ENCODE data around the gene HBQ1.
A peak's percentile ranks its signal among the peaks of the same experiment; 100 is the strongest.

Gene HBQ1

DNA sequence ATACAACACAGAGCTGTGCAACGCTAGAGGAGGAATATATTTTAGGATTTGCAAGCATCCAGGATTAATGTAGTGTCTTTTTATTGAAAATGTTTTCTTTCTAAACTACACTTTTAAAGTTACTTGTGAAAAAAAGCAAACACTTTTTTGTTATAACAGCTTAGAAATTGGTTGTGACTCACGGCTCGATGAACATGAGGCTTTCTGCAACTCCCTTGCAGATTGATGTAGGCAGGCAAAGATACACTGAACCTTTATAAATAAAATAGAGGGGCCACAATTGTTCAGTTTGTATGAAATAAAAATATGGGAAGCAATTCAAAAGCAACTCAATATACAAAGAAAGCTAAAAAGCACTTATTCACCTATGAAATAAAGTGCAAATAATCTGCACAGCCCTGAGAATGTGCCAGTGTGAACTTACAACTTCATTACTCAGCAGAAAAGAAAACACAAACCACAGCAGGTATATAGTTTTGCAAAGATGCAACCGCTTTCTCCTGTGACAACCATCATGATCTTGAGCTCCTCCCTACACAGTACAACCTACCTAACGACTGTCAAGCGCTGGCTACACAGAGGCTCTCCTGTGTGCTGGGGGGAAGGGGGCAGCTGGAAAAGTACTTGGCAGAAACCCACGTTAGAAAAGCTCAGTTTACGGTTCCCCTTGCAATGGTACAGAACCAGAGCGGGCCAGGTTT is 48.0 kb downstream of the HBQ1 start:
- DNase-seq = no peak
- no peak overlapping the region for H4K8ac ChIP-seq (ENCODE audit: low read length)
- H3K79me1 ChIP-seq (replicated peaks; ENCODE audit: low read length, poor library complexity, severe bottlenecking) = peaks cover 3% of the 10 kb centered on the region
- H3K23ac ChIP-seq (ENCODE audit: low read length in 2 of 2) = peak overlapping the region in 1 of 2 experiments; percentile 83
- H3K36me3 ChIP-seq (ENCODE audit: control insufficient read depth in 1 of 2, insufficient read depth in 2 of 2, low read depth in 1 of 2, low read length in 2 of 2) = peaks cover 23 to 39% of the 10 kb centered on the region in 2 experiments
- H3K4me2 ChIP-seq (ENCODE audit: low read length, poor library complexity, severe bottlenecking) = peak overlapping the region; percentile 75
- peak overlapping the region in 1 of 2 experiments; percentile 97 for H3K14ac ChIP-seq (ENCODE audit: low read length in 2 of 2)
- H2AK5ac ChIP-seq (ENCODE audit: low read length, severe bottlenecking) = peak overlapping the region; percentile 16
- peak overlapping the region; percentile 93 to 99 for H3K4ac ChIP-seq (ENCODE audit: low read depth in 1 of 2, low read length in 2 of 2)
- whole genome bisulfite sequencing = 33% methylated on average over 8 of the region's 9 CpGs
- peak overlapping the region; percentile 98 for H3K9ac ChIP-seq (ENCODE audit: low read length)
- no peak overlapping the region for H2BK120ac ChIP-seq (ENCODE audit: low read depth, low read length)
- H2BK12ac ChIP-seq (ENCODE audit: low read length in 2 of 2) = no peak overlapping the region
- H3K27ac ChIP-seq (ENCODE audit: low read length, poor library complexity, severe bottlenecking) = peak overlapping the region; percentile 64
- peak overlapping the region; percentile 78 to 90 for H3K18ac ChIP-seq (ENCODE audit: low read depth in 1 of 2, low read length in 2 of 2)
- H2BK15ac ChIP-seq (ENCODE audit: low read depth, poor library complexity, severe bottlenecking) = no peak overlapping the region
- H4K91ac ChIP-seq (ENCODE audit: low read length) = no peak overlapping the region
- H3K27me3 ChIP-seq (ENCODE audit: control insufficient read depth in 1 of 2, insufficient read depth in 1 of 2, low read length in 2 of 2) = no peaks in the 10 kb centered on the region
- no peak overlapping the region for H2BK5ac ChIP-seq (ENCODE audit: low read depth, low read length, poor library complexity, severe bottlenecking)
- H2AFZ ChIP-seq (ENCODE audit: low read depth, low read length) = peak overlapping the region; percentile 64
- H3K9me3 ChIP-seq (ENCODE audit: control insufficient read depth, low read length) = no peaks in the 10 kb centered on the region
- H3K4me3 ChIP-seq (ENCODE audit: insufficient read depth in 1 of 2, low read depth in 1 of 2, low read length in 2 of 2) = peak overlapping the region; percentile 90 to 99
- H3K4me1 ChIP-seq (ENCODE audit: control insufficient read depth, insufficient read depth, low read depth, low read length) = peaks cover 3% of the 10 kb centered on the region

DNA sequence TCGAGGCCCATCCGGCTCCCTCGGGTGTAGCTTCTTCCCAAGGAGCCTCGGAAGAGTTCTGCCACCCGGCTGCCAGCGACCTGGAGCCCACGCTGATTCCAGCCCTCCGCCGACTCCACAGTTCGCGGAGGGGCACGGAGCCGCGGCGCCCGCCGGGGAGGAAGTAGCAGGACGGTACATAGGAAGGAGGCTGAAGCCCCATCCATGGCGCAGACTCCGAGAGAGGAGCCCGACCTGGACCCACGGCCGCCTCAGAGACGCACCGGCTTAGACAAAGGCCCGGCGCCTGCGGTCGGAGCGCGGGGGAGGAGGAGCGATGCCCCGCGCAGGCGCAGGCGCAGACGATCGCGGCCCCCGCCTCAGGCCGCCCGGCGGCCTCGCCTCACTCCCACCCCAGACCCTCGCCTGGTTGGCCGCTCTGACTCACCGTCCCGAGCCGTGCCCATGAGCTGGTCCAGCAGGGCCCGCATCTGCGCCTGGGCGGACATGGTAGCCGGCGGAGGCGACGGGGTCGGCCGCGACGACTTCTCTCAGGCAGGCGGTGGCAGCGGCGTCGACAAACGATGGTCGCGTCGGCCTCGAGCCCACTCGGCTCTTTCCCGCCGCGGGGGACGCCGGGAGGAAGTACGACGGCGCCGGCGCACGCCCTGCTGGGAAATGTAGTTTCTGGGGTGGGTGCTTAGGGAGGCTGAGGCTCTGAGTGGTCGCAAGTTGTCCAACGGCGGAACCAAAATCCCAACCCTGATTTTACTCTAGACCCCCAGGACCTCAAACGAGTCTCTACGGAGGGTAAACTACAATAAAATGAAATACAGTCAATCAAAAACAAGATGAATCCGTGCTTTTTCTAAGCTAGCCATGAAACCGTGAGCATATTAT is 48.8 kb downstream of the HBQ1 start, which contains the start of gene LUC7L:
TSS of gene LUC7L (minus strand) at position 598 of the 879 bp plus-strand sequence. CDS start at position 488, 110 bp downstream.
- Histone ChIP-seq H3K27me3 (ENCODE audit: control insufficient read depth in 1 of 2, insufficient read depth in 1 of 2, low read length in 2 of 2) (no peaks in the 10 kb centered on the region), H3K36me3 (ENCODE audit: control insufficient read depth in 1 of 2, insufficient read depth in 2 of 2, low read depth in 1 of 2, low read length in 2 of 2) (peaks cover 18 to 31% of the 10 kb centered on the region in 2 experiments), H4K91ac (ENCODE audit: low read length) (peak within 1 kb of the TSS; percentile 100), H3K4me2 (ENCODE audit: low read length, poor library complexity, severe bottlenecking) (peak within 1 kb of the TSS; percentile 75), H3K27ac (ENCODE audit: low read length, poor library complexity, severe bottlenecking) (peak within 1 kb of the TSS; percentile 91), H3K18ac (ENCODE audit: low read depth in 1 of 2, low read length in 2 of 2) (peak within 1 kb of the TSS; percentile 100), H2AFZ (ENCODE audit: low read depth, low read length) (peak within 1 kb of the TSS; percentile 98), H3K9me3 (ENCODE audit: control insufficient read depth, low read length) (no peaks in the 10 kb centered on the region), H2BK120ac (ENCODE audit: low read depth, low read length) (peak within 1 kb of the TSS; percentile 99), H4K8ac (ENCODE audit: low read length) (peak within 1 kb of the TSS; percentile 100), H3K23ac (ENCODE audit: low read length in 2 of 2) (peak within 1 kb of the TSS in 1 of 2 experiments; percentile 96), H2BK5ac (ENCODE audit: low read depth, low read length, poor library complexity, severe bottlenecking) (peak within 1 kb of the TSS; percentile 97), H2AK5ac (ENCODE audit: low read length, severe bottlenecking) (peak within 1 kb of the TSS; percentile 53), H3K4me1 (ENCODE audit: control insufficient read depth, insufficient read depth, low read depth, low read length) (peaks cover 3% of the 10 kb centered on the region), H2BK12ac (ENCODE audit: low read length in 2 of 2) (peak within 1 kb of the TSS in 1 of 2 experiments; percentile 15), H3K4me3 (ENCODE audit: insufficient read depth in 1 of 2, low read depth in 1 of 2, low read length in 2 of 2) (peak within 1 kb of the TSS; percentile 90 to 99), H3K4ac (ENCODE audit: low read depth in 1 of 2, low read length in 2 of 2) (peak within 1 kb of the TSS; percentile 96 to 99), H2BK15ac (ENCODE audit: low read depth, poor library complexity, severe bottlenecking) (peak within 1 kb of the TSS; percentile 78), H3K79me1 (replicated peaks; ENCODE audit: low read length, poor library complexity, severe bottlenecking) (peaks cover 3% of the 10 kb centered on the region), H3K9ac (ENCODE audit: low read length) (peak within 1 kb of the TSS; percentile 98), H3K14ac (ENCODE audit: low read length in 2 of 2) (peak within 1 kb of the TSS in 1 of 2 experiments; percentile 97)
- WGBS = 4% methylated on average over 62 of the region's 88 CpGs
- peak; percentile 91 for DNase-seq

DNA sequence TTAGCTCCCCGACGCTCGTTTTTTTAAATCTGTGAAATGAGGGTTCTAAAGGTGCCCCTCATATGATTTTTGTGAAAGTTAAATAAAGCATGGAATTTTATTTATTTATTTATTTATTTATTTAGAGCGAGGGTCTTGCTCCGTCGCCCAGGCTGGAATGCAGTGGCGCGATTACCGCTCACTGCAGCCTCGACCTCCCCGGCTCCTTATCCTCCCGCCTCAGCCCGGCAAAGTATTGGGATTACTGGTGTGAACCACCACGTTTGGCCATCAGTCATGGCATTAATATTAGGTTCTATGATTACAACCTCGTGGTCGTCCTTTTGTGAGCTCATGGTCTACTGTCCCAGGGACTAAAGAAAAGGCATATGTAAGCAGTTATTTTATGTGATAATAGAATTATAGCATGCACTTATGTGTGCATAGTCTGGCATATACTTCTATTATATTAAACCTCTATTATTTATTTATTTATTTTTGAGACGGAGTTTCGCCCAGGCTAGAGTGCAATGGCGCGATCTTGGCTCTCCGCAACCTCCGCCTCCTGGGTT is 49.5 kb downstream of the HBQ1 start:
- Histone ChIP-seq H2AK5ac (ENCODE audit: low read length, severe bottlenecking) (peak overlapping the region; percentile 53), H3K14ac (ENCODE audit: low read length in 2 of 2) (no peak overlapping the region), H3K4me3 (ENCODE audit: insufficient read depth in 1 of 2, low read depth in 1 of 2, low read length in 2 of 2) (peak overlapping the region in 1 of 2 experiments; percentile 90), H3K27me3 (ENCODE audit: control insufficient read depth in 1 of 2, insufficient read depth in 1 of 2, low read length in 2 of 2) (no peaks in the 10 kb centered on the region), H3K27ac (ENCODE audit: low read length, poor library complexity, severe bottlenecking) (no peak overlapping the region), H3K79me1 (replicated peaks; ENCODE audit: low read length, poor library complexity, severe bottlenecking) (peaks cover 2% of the 10 kb centered on the region), H2BK5ac (ENCODE audit: low read depth, low read length, poor library complexity, severe bottlenecking) (no peak overlapping the region), H3K9ac (ENCODE audit: low read length) (peak overlapping the region; percentile 98), H2BK12ac (ENCODE audit: low read length in 2 of 2) (no peak overlapping the region), H3K4me2 (ENCODE audit: low read length, poor library complexity, severe bottlenecking) (peak overlapping the region; percentile 73), H3K18ac (ENCODE audit: low read depth in 1 of 2, low read length in 2 of 2) (no peak overlapping the region), H3K23ac (ENCODE audit: low read length in 2 of 2) (no peak overlapping the region), H2BK120ac (ENCODE audit: low read depth, low read length) (no peak overlapping the region), H3K4me1 (ENCODE audit: control insufficient read depth, insufficient read depth, low read depth, low read length) (peaks cover 3% of the 10 kb centered on the region), H2BK15ac (ENCODE audit: low read depth, poor library complexity, severe bottlenecking) (no peak overlapping the region), H2AFZ (ENCODE audit: low read depth, low read length) (no peak overlapping the region), H3K4ac (ENCODE audit: low read depth in 1 of 2, low read length in 2 of 2) (no peak overlapping the region), H4K8ac (ENCODE audit: low read length) (peak overlapping the region; percentile 90), H3K9me3 (ENCODE audit: control insufficient read depth, low read length) (no peaks in the 10 kb centered on the region), H4K91ac (ENCODE audit: low read length) (no peak overlapping the region), H3K36me3 (ENCODE audit: control insufficient read depth in 1 of 2, insufficient read depth in 2 of 2, low read depth in 1 of 2, low read length in 2 of 2) (peaks cover 13 to 24% of the 10 kb centered on the region in 2 experiments)
- WGBS = 89% methylated on average over 22 of the region's 22 CpGs
- no peak for DNase-seq
